ENCODE measurements around the gene SPDYE2.
"Not testable (repeated sequence)": the region's sequence is repeated elsewhere in the genome, so short reads cannot be mapped to it uniquely, and the experiment has no call there.

Gene SPDYE2

GRCh38 chr7:102550808-102551422, at the start of gene SPDYE2:
Gene SPDYE2, plus strand, starts transcription at chr7:102551226. Its CDS starts 2,030 bp downstream, at chr7:102553256.
- DNase-seq (ENCODE audit: low spot score): not testable (repeated sequence)

- not testable (repeated sequence) for DNase-seq (ENCODE audit: low spot score)
Measured at GRCh38 chr7:102503141-102503540, 47.9 kb upstream of the SPDYE2 start.

- not testable (repeated sequence) for DNase-seq (ENCODE audit: low spot score)
Measured at GRCh38 chr7:102505298-102506185, 45.5 kb upstream of the SPDYE2 start.

- DNase-seq (ENCODE audit: low spot score): not testable (repeated sequence)
Measured at GRCh38 chr7:102507410-102508088, 43.5 kb upstream of the SPDYE2 start.

GRCh38 chr7:102510575-102510974, 40.5 kb upstream of the SPDYE2 start:
- not testable (repeated sequence) for DNase-seq (ENCODE audit: low spot score)

- DNase-seq (ENCODE audit: low spot score): not testable (repeated sequence)
Measured at GRCh38 chr7:102511860-102512522, 39.0 kb upstream of the SPDYE2 start.

GRCh38 chr7:102512642-102513221, 38.3 kb upstream of the SPDYE2 start:
- DNase-seq (ENCODE audit: low spot score): not testable (repeated sequence)

- not testable (repeated sequence) for DNase-seq (ENCODE audit: low spot score)
Measured at GRCh38 chr7:102514881-102515721, 35.9 kb upstream of the SPDYE2 start.

GRCh38 chr7:102515889-102516288, 35.1 kb upstream of the SPDYE2 start:
- DNase-seq (ENCODE audit: low spot score): not testable (repeated sequence)

- DNase-seq (ENCODE audit: low spot score): not testable (repeated sequence)
Measured at GRCh38 chr7:102516951-102517350, 34.1 kb upstream of the SPDYE2 start.

GRCh38 chr7:102517550-102518147, 33.4 kb upstream of the SPDYE2 start, which contains the start of gene RASA4B:
Gene RASA4B, minus strand, starts transcription at chr7:102517777. Its CDS starts 67 bp downstream, at chr7:102517710.
- DNase-seq (ENCODE audit: low spot score): not testable (repeated sequence)

- DNase-seq (ENCODE audit: low spot score): not testable (repeated sequence)
Measured at GRCh38 chr7:102520797-102521196, 30.2 kb upstream of the SPDYE2 start.

- DNase-seq (ENCODE audit: low spot score): not testable (repeated sequence)
Measured at GRCh38 chr7:102524803-102525202, 26.2 kb upstream of the SPDYE2 start.

- DNase-seq (ENCODE audit: low spot score): not testable (repeated sequence)
Measured at GRCh38 chr7:102527182-102527581, 23.8 kb upstream of the SPDYE2 start.

GRCh38 chr7:102527822-102528793, 22.9 kb upstream of the SPDYE2 start:
- DNase-seq (ENCODE audit: low spot score): not testable (repeated sequence)

GRCh38 chr7:102531583-102531982, 19.4 kb upstream of the SPDYE2 start:
- not testable (repeated sequence) for DNase-seq (ENCODE audit: low spot score)

GRCh38 chr7:102532127-102532526, 18.9 kb upstream of the SPDYE2 start:
- not testable (repeated sequence) for DNase-seq (ENCODE audit: low spot score)

- not testable (repeated sequence) for DNase-seq (ENCODE audit: low spot score)
Measured at GRCh38 chr7:102535062-102535615, 15.9 kb upstream of the SPDYE2 start.

Measured in hematopoietic multipotent progenitor cell treated with erythropoietin and hydrocortisone succinate and interleukin-3 and kit ligand, for 15 days (in vitro differentiated cells).